Inferior parietal cortex (tissue), 1 donor: ENCODE results near the gene GALNTL6.

Experiments
- DNase-seq: peaks from one replicate; pipeline ENCODE4 v3.0.0-alpha.2; 2016; ENCODE audit errors: extremely low spot score

Gene GALNTL6

GRCh38 chr4:172007889-172008288, 194.7 kb downstream of the GALNTL6 start:
- no peak for DNase-seq

DNA sequence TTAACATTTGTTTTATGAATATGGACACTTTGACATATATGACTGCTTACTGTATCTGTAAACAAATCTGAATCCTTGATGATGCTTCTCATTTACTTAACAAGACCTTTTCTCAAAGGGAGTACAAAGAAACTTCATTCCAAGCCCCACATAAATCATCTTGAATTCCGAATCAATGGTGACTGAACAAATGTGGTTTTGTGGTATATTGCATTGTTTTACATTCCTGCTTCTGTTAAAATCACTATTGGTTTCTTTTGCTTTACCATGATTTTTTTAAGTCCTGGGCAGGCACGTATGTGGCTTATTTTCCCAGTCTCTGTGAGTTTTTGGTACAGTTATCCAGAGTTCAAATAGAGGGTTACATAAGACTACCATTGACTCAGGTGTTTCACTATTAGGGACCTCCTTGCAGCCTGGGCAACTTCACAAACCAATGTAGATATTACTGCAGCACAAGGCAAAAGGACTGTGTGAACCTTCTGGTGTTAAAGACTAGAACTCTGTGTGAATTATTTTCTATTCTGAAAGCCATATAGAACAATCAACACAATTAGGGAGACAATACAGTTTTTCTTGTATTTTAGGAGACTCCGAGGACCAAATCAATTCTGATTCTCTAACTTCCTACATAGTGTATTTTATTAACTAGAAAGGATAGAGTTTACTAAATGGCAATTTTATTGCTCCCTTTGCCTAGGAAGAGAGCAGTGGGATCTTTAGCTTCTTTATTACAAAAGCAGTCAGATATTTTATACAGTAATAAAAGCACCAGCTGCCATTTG, 196.4 kb downstream of the GALNTL6 start:
- no peak for DNase-seq

GRCh38 chr4:172011196-172011595, 198.0 kb downstream of the GALNTL6 start:
- DNase-seq, result no peak

DNA sequence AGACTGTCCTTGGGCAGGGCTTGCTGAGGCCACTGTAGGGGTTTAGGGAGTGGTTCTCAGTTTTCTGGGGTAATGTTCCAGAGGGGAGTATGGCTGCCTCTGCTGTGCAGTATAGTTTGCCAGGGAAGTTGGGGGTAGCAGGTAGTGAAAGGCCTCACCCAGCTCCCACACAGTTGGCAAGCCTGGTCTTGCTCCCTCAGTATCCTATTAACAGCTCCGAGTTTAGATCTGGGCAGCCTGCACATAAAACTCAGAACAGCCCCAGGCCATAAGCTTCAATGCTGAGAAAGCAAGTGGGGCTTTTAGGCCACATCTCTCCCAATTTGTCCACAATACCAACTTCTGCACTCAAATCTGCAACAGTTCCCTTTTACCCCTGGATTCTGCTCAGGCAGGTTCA, 205.2 kb downstream of the GALNTL6 start:
- DNase-seq, result no peak

DNA sequence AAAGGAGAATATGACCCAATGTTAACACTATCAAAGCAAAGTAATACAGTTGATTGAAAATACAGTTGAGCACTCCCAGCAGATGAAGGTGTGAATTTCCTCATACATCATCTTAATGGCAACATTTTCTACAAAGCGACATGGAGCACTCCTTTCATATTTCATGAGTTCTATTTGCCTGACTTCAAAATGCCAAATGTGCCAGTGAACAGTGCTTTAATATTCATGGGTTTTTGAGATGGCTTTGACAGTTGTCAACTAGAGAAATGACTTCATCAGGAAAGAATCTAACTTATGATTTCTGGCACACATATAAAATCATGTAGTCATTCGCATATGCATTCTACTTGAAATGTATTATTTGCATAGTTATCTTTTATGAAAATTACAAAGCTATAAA, 222.4 kb downstream of the GALNTL6 start:
- DNase-seq, result no peak

DNA sequence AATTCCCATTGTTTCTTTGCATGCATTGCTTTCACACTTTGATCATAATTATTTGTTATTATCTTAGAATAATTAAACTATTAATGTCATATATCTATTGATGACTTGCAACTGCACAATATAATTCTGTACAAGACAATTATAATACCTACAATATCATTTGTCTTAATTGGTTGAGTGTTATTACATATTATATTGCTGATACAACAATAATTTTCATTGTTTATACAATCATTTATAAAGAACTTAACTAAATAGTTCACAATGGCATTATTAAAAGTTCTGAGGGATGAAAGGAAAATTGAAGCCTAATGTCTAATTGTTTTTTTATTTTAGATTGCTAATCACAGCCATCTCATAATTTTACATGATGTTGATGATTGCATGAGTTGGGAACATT, 227.6 kb downstream of the GALNTL6 start:
- DNase-seq, result no peak

- no peak for DNase-seq
These were observed 229.5 kb downstream of the GALNTL6 start for GRCh38 chr4:172042714-172043114.

DNA sequence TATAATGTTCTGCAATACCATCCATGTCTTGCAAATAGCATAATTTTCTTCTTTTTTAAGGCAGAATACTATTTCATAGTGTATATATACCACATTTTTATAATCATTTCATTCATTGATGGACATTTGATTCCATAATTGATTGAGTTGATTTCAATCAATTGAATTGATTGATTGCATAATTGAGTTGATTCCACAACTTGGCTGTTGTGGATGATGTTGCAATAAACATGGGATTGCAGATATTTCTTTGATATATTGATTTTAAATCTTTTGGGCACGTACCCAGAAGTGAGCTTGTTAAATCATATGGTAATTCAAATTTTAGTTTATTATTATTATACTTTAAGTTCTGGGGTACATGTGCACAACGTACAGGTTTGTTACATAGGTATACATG, 232.8 kb downstream of the GALNTL6 start:
- no peak for DNase-seq

DNA sequence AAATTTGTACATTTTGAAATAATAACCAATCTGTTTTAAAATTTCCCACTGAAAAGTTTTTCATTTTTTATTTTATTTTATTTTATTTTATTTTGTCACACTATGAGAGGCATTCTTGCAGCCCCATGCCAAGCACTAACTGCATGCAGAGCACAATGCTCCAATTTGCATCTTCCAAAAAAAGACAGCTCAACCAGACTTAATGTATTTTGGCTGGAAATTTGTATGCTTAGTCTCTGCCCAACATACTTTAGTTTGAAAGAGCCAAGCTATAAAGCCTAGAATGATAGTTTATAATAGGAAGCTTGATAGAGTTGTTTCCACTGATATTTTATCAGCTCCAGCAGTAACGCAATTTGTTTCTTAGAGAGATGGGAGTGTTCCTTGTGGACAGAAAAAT, 235.5 kb downstream of the GALNTL6 start:
- DNase-seq, result no peak

DNA sequence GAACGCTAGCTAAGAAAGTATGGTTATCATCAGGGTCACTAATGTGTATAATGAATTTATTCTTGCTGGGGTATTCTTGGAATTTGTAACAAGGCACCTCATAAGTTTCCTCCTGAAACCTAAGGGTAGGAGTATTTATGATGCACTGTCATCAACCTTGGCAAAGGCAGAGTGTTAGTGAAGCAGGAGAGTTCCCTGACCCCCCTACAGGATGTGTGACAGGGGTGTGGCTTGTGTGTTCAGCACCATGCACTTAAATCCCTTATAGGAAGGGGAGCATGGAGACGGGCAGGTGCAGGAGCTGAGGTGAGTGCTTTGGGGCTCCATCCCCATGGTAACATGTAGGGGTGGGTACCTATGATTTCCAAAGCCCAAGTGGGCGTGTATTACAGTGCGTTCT, 237.7 kb downstream of the GALNTL6 start:
- DNase-seq, result no peak

DNA sequence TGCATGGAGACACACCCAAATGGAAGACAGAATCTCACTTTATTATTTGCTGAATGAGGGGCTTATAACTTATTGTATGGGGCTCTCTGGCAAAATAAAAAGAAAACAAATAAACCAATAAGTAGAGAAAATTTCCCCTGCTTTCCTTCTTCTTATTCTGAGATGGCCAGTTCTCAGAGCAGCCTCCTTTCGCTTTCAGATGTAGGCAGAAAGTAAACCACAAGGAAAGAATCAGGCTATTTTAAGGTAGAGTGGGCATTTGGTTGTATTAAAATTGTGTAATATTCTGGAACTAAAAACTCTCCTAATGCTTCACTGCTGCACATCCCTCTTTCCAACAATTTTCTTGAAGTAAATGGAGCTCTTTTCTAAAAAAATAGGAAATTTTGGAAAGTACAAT, 241.8 kb downstream of the GALNTL6 start:
- no peak for DNase-seq

DNA sequence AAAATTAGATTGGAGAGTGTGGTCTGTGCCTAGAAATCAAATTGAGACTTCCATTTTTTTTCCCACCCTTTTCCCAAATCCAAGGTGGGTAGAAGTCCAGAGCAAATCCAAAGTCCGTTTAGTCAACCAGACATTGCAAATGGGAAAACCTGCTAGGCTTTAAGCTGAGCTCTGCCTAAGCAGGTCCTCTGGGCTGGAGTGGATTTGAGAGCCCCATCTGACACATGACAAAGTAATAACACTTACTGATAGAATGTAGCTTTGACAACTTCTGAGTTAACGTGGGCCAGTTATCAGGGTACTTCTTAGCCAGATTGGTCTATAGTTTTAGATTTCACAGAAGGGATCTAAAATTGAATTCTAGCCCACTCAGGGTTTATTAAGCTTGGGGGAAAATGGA, 242.3 kb downstream of the GALNTL6 start:
- DNase-seq, result no peak

- DNase-seq, result no peak
These were observed 248.0 kb downstream of the GALNTL6 start for GRCh38 chr4:172061204-172061603.

- no peak for DNase-seq
These were observed 255.3 kb downstream of the GALNTL6 start for GRCh38 chr4:172068506-172068905.

GRCh38 chr4:172073590-172073989, 260.4 kb downstream of the GALNTL6 start:
- no peak for DNase-seq

- no peak for DNase-seq
These were observed 270.1 kb downstream of the GALNTL6 start for GRCh38 chr4:172083272-172083671.

- no peak for DNase-seq
These were observed 275.4 kb downstream of the GALNTL6 start for GRCh38 chr4:172088556-172088955.

DNA sequence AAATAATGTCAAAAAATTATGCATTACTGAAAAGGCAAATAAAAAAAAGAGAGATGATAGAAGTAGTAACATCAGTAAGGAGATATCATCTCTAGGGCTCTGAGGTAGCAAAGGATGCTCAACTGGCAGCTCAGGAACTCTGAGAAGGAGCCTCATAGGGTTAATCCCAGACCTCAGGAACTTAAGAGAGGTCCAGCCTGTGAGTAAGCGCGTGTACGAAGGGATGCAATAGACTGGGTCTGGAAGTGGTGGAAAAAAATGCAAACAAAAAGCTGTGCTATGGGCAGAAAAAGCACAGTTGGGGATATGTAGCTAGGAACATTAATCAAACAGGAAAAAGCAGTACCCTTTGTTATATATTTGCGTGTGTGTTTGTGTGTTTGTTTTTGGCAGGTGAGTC, 282.0 kb downstream of the GALNTL6 start:
- no peak for DNase-seq

DNA sequence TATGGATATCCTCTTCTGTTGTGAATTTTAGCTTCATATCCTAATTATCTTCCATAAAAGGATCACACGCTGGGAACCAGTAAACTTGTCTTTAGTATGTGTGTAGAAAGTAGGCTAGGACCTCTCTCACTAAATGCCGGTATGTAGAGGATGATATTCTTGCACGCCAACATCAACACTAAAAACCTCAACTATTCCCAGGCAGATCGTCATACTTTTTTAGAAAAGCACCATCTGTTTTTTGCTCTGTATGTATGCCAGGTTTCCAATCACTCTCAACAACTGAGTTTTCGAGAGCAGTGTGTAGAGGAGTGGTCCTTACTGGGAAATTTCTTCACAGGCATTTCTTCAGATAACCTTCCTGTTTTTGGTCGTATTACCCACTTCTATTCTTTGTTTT, 283.6 kb downstream of the GALNTL6 start:
- no peak for DNase-seq

GRCh38 chr4:172099376-172099775, 286.2 kb downstream of the GALNTL6 start:
- DNase-seq, result no peak

DNA sequence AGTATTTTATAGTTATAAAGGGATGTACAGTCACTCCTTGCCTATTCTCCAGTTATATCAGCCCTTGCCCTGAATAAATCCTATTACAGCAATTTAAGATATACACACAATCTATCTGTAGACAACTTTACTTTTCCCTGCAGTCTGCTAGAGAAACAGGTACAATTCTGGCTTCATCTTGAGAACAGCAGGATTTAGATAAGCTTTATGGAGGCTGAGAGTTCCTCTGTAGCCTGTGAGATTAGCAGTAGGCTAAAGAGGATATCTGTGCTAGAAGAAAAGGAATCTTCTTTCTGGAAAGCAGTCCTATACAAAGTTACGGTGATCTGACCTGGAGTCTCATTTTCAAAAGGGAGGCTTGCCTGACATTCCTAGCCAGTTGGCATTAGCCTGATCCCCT, 290.3 kb downstream of the GALNTL6 start:
- DNase-seq, result no peak

DNA sequence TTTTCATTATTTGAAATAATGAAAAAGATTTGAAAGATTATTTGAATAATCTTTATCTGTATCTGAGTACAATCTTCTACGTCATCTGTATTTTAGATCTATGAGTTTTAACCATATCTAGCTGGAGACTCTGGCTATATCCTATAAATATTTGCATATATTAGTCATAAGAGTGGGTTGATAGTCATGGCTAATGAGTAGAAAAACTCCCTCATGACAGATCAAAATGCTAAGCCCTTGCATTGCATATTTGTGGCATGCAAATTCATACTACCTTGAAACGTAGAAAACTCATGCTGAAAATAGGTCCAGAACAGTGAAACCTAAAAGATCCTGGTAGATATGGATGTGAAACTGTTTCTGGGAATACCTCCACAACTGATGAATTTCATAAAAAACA, 291.3 kb downstream of the GALNTL6 start:
- no peak for DNase-seq

- DNase-seq, result no peak
These were observed 292.7 kb downstream of the GALNTL6 start for GRCh38 chr4:172105918-172106317.

DNA sequence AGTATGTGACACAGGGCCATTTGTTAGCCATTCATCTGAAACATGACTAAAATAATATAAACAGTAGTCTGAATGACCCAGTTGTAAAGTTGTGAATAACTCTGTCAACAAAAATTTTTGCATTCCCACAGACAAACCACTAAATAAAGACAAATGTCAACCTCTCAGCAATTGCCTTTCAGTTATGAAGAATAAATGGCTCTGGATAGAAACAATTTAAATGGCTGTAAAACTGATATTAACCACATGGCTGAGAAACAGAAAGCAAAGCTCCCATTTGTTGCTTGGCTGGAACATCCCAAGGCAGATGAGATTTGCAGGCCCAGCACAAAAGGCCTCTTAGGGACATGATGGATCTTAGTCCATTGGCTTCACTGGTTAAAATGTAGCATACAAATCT, 296.3 kb downstream of the GALNTL6 start:
- no peak for DNase-seq
